Esophagus muscularis mucosa (tissue), 3 donors: Measurements from ENCODE around the gene DGAT2.
"Not testable (repeated sequence)": the region's sequence is repeated elsewhere in the genome, so short reads cannot be mapped to it uniquely, and the experiment has no call there.

ENCODE experiments used
- POLR2A ChIP-seq: fragments of 450-650 bp; IDR thresholded peaks from one replicate; pipeline ENCODE4 v1.6.1; 2017; ENCODE audit warnings: antibody characterized with exemption, moderate library complexity, mild to moderate bottlenecking, low read depth
- POLR2AphosphoS5 ChIP-seq, 2 donors: sonication (generic); formaldehyde crosslinking; IDR thresholded peaks; one replicate each; pipeline ENCODE4 v1.6.1; 2017; ENCODE audit warnings: antibody characterized with exemption in 2 of 2
- TF ChIP-seq, protein P1 (sequence below), 3 experiments: fragments of 200-600 bp in 2 of 3; fragments of 450-650 bp in 1 of 3; sonication (generic) in 2 of 3; IDR thresholded peaks; one replicate each; pipeline ENCODE4 v1.5.1; 2017 to 2019; ENCODE audit warnings: antibody characterized with exemption in 3 of 3, mild to moderate bottlenecking in 2 of 3, moderate library complexity in 1 of 3

DNA sequence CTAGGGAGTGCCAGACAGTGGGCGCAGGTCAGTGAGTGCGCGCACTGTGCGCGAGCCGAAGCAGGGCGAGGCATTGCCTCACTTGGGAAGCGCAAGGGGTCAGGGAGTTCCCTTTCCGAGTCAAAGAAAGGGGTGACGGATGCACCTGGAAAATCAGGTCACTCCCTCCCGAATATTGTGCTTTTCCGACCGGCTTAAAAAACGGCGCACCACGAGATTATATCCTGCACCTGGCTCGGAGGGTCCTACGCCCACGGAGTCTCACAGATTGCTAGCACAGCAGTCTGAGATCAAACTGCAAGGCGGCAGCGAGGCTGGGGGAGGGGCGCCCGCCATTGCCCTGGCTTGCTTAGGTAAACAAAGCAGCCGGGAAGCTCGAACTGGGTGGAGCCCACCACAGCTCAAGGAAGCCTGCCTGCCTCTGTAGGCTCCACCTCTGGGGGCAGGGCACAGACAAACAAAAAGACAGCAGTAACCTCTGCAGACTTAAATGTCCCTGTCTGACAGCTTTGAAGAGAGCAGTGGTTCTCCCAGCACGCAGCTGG, 19.8 kb upstream of the DGAT2 start:
- TF ChIP-seq, protein P1, sequence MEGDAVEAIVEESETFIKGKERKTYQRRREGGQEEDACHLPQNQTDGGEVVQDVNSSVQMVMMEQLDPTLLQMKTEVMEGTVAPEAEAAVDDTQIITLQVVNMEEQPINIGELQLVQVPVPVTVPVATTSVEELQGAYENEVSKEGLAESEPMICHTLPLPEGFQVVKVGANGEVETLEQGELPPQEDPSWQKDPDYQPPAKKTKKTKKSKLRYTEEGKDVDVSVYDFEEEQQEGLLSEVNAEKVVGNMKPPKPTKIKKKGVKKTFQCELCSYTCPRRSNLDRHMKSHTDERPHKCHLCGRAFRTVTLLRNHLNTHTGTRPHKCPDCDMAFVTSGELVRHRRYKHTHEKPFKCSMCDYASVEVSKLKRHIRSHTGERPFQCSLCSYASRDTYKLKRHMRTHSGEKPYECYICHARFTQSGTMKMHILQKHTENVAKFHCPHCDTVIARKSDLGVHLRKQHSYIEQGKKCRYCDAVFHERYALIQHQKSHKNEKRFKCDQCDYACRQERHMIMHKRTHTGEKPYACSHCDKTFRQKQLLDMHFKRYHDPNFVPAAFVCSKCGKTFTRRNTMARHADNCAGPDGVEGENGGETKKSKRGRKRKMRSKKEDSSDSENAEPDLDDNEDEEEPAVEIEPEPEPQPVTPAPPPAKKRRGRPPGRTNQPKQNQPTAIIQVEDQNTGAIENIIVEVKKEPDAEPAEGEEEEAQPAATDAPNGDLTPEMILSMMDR (IDR thresholded peaks at IDR 0.05), result not testable (repeated sequence)
- not testable (repeated sequence) for TF ChIP-seq POLR2AphosphoS5 (IDR thresholded peaks at IDR 0.05); POLR2A
